Measurements from ENCODE around the gene METTL16.
"Not testable (repeated sequence)": the region's sequence is repeated elsewhere in the genome, so short reads cannot be mapped to it uniquely, and the experiment has no call there.

The METTL16 gene

DNA sequence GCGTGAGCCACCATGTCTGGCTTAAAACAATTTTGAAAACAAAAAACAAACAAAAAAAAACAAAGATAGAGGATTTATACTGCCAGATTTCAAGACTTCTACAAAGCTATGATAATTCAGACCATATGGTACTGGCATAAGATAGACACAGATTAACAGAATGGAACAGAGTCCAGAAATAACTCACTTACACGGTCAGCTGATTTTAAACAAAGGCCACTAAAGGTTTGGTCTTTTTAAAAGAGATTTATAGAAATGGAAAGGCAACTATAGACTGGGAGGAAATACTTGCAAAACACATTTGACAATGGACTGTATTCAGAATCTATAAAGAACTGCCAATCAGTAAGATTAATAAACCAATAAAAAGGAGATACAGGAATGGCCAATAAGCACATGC is 62.2 kb downstream of the METTL16 start:
- no peak for TF ChIP-seq ZNF274 (IDR thresholded peaks at IDR 0.05; ENCODE audit: low read depth, low read length)
- H3K4me3 ChIP-seq (ENCODE audit: low read length): no peak overlapping the region

DNA sequence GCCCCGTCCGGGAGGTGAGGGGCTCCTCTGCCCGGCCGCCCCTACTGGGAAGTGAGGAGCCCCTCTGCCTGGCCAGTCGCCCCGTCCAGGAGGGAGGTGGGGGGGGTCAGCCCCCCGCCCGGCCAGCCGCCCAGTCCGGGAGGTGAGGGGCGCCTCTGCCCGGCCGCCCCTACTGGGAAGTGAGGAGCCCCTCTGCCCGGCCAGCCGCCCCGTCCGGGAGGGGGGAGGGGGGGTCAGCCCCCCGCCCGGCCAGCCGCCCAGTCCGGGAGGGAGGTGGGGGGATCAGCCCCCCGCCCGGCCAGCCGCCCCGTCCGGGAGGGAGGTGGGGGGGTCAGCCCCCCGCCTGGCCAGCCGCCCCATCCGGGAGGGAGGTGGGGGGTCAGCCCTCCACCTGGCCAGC is 64.2 kb downstream of the METTL16 start:
- H3K4me3 ChIP-seq (ENCODE audit: low read length): not testable (repeated sequence)

DNA sequence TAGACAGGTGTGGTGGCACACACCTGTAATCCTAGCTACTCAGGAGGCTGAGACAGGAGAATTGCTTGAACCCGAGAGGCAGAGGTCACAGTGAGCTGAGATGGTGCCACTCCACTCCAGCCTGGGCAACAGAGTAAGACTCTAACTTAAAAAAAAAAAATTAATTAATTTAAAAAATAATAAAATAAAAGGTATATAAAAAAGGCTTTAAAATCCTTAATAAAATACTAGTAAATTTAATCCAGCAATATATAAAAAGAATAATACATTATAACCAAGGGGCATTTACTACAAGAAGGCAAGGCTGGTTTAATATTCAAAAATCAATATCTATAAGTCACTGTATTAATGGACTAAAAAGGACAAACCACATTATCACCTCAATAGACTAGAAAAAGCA is 66.0 kb downstream of the METTL16 start:
- H3K4me3 ChIP-seq (ENCODE audit: low read length): no peak overlapping the region
- TF ChIP-seq ZNF274 (IDR thresholded peaks at IDR 0.05; ENCODE audit: low read depth, low read length): no peak

DNA sequence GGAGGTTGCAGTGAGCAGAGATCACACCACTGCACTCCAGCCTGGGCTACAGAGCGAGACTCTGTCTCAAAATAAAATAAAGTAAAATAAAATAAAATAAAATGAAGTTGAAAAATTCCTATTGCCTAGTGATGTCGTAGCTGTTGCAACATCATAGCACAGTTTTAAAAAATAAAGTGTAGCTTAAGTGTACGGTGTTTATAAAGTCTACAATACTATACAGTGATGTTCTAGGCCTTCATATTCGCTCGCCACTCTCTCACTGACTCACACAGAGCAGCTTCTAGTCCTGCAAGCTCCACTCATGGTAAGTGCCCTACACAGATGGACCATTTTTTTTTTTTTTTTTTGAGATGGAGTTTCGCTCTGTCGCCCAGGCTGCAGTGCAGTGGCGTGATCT is 67.3 kb downstream of the METTL16 start:
- no peak overlapping the region for H3K4me3 ChIP-seq (ENCODE audit: low read length)
- TF ChIP-seq ZNF274 (IDR thresholded peaks at IDR 0.05; ENCODE audit: low read depth, low read length): no peak

DNA sequence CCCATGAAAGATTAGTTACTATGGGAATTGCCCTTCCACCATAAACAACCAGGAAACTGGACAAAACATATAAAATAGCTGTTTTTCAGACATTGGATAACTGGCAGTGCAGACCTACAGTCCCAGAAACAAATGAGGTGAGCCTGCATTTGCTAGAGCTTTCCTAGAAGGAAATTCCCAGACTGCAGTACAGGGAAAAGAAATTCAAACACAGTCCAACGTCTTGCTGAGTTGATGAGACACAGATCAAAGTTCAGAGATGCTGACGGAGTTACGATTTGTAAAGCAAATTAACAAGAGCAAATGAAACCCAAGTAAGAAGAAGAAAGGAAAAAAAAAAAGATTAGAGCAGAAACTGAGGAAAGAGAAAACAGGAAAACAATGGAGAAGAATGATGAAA is 69.5 kb downstream of the METTL16 start:
- no peak for TF ChIP-seq ZNF274 (IDR thresholded peaks at IDR 0.05; ENCODE audit: low read depth, low read length)
- H3K4me3 ChIP-seq (ENCODE audit: low read length): no peak overlapping the region

DNA sequence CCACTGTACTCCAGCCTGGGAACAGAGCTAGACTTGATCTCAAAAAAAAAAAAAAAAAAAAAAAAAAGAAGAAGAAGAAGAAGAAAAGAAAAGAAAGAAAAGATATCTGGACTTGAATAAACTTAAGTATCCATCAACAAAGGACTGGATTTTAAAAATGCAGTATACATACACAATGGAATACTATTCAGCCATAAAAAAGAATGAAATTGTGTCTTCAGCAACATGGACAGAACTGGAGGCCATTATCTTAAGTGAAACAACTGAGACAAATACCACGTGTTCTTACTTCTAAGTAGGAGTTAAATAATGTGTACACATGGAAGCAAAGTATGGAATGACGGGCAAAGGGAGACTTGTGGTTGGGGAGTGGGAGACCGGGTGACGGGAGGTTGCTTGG is 70.8 kb downstream of the METTL16 start:
- H3K4me3 ChIP-seq (ENCODE audit: low read length): no peak overlapping the region
- no peak for TF ChIP-seq ZNF274 (IDR thresholded peaks at IDR 0.05; ENCODE audit: low read depth, low read length)

DNA sequence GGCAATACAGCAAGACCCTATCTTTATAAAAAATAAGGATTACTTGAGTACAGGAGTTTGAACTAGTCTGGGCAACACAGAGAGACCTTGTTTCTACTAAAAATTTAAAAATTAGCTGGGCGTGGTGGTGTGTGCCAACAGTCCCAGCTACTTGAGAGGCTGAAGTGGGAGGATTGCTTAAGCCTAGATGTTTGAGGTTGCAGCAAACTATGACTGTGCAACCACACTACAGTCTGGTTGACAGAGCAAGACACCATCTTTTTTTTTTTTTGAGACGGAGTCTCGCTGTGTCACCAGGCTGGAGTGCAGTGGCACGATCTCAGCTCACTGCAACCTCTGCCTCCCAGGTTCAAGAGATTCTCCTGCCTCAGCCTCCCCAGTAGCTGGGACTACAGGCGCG is 71.7 kb downstream of the METTL16 start:
- not testable (repeated sequence) for H3K4me3 ChIP-seq (ENCODE audit: low read length)

DNA sequence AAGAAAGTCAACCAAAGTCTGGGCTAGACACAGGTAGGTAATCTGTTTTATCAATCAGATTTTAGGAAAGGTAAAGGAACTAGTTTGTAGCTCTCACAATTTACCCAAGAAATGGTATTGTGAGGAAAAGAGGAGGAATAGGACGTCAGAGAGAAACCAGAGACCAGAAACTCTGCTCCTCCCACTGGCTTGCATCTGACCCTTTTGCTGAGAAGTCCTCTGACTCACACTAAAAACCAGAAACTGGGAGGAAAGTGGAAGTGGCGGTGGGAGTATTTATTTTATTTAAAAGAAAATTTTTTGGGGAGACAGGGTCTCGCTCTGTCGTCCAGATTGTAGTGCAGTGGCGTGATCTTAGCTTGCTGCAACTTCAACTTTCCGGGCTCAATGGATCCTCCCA is 72.9 kb downstream of the METTL16 start:
- no peak overlapping the region for H3K4me3 ChIP-seq (ENCODE audit: low read length)

DNA sequence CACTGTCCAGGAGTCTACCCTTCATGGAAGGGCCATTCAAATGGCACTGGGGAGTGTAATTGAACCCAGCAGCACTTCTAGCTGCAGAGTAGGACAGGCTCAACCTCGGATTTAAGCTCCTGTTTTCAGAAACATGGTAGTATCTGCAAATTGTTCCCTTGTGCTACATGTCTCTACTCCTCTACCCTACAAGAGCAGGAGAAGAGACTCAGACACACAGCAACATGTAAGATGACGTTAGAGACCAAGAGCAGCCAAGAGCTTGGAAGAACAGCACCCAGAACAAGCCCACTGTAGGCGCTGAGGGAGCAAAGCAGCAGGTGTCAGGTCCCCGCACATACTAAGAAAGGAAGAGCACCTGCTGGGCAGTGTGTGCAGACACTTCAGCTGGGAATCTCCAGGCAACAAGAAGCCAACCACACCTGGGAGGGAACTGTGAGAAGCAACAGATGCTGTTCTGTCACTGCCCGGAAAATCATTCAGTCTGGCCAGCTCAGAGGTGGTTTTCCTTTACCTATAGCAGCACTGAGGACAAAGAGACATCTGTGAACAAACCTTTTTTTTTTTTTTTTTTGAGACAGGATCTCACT is 75.3 kb downstream of the METTL16 start:
- H3K4me3 ChIP-seq (ENCODE audit: low read length): no peak overlapping the region
- no peak for TF ChIP-seq ZNF274 (IDR thresholded peaks at IDR 0.05; ENCODE audit: low read depth, low read length)

More for the DNA sequence above, 72.9 kb downstream of the METTL16 start:
- TF ChIP-seq ZNF274 (IDR thresholded peaks at IDR 0.05; ENCODE audit: low read depth, low read length): no peak

DNA sequence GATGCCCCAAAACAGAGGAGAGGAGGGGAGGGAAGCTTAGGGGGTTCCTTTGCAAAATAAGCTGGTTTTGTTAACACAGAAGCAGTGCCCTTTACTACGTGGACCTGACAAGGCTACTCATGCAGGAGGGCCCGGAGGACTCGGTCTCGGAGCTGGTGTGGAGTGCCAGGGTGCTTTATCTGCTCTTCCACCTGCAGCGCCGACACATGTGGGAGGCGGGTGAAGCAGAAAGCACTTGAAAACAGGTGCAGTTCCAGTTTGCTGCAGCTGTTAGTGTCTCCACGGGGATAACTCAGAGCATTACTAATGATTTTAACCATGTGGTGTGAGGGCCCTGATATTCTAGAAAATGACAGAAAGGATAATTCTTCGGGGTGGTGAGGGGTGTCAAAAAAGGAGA is 75.8 kb downstream of the METTL16 start:
- H3K4me3 ChIP-seq (ENCODE audit: low read length): no peak overlapping the region
- TF ChIP-seq ZNF274 (IDR thresholded peaks at IDR 0.05; ENCODE audit: low read depth, low read length): no peak

DNA sequence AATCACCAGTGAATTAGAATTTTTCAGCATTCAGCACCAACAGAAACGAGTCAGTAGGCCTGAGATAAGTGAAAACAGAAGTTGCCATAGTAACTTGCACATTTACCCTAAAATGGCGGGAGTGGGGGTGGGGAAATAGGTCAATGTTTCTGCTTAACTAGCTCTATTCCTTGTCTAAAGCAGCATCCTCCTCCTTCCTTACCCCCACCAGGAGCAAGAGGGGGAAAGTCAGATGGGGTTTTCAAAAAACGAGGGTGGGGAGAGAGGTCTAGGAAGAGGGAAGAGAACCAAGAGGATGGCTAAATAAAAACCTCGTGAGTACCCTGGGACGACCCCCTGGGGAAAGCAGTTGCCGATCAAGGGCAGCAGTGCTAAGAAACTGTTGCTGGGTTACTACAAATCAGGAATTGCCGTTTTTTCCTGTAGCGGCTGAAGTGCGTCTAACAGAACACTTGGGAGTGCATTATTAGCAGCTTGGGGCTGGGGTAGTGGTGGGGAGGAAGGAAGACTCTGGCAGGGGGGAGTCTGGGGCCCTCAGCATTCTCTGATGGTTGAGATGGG is 76.4 kb downstream of the METTL16 start:
- H3K4me3 ChIP-seq (ENCODE audit: low read length): no peak overlapping the region
- TF ChIP-seq ZNF274 (IDR thresholded peaks at IDR 0.05; ENCODE audit: low read depth, low read length): no peak

DNA sequence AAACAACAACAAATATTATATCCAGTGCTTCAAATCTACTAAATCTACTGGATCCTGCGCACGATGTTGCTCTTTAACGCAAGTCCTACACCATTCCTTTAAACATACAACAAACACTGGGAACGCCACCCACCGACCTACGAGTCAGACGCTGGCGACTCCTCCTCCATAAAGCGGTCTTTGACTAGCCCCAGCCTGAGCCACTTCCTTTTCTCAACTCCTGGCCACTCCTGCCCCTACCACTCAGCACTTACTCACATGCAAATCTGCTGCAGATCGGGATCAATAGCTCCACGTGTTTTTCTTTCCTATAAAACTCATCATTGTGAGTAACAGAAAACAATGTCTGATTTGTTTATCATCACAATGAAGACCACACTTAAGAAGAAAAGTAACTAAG is 78.0 kb downstream of the METTL16 start:
- TF ChIP-seq ZNF274 (IDR thresholded peaks at IDR 0.05; ENCODE audit: low read depth, low read length): no peak
- H3K4me3 ChIP-seq (ENCODE audit: low read length): no peak overlapping the region

DNA sequence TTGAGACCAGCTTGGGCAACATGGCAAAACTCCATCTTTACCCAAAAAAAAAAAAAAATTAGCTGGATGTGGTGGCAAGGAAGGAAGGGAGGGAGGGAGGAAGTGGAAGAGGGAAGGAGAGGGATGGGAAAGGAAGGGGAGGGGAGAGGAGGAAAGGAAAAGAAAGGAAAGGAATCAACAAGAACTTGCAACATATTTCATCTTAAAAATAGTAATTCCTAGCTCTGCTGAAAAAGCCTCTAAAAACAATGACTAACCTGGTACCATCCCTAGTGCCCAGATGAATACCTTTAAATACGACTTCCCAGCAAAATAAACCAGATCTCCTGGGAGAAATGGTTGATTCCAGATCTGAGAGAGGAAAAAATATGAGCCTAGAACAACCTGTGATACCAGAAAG is 83.8 kb downstream of the METTL16 start:
- no peak for TF ChIP-seq ZNF274 (IDR thresholded peaks at IDR 0.05; ENCODE audit: low read depth, low read length)
- H3K4me3 ChIP-seq (ENCODE audit: low read length): no peak overlapping the region

DNA sequence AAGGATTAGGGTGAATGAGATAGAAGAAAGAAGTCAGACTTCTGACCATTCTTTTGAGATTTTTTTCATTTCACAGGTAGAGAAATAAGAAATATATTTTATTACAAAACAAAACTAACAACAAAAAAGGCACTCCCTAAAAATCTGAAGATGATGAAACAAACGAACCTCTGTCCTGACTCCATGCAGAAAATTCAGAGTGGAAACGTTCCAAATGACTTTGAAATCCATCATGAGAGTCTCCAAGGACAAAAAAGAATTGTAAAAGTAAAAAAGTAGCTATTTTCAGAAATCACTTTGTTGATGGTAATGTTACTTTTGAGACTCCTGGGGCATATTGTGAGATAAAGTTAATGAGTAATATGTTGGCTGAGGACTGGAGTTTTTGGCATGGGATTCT is 84.5 kb downstream of the METTL16 start:
- no peak for TF ChIP-seq ZNF274 (IDR thresholded peaks at IDR 0.05; ENCODE audit: low read depth, low read length)
- no peak overlapping the region for H3K4me3 ChIP-seq (ENCODE audit: low read length)

DNA sequence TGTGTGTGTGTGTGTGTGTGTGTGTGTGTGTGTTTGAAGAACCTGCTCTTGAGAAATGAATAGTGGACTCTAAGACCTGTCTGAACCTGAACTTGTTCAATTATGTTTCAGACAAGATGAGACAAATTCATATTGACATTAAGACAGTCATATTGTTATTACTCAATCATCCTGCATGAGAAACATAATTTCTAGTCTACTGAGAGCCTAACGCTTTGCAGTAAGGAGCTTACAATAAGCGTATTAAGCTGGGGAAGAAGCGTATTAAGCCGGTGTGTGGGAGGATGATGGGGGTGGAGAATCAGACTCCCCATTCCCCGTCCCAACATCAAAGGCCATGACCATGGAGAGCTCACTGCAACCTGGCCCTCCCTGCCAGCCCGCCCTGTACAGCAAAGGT is 88.4 kb downstream of the METTL16 start:
- no peak overlapping the region for H3K4me3 ChIP-seq (ENCODE audit: low read length)
- no peak for TF ChIP-seq ZNF274 (IDR thresholded peaks at IDR 0.05; ENCODE audit: low read depth, low read length)

All from GM08714 (cell line).